Measurements from ENCODE around the gene NRTN. TPM values are rescaled to one million over a fixed set of nuclear protein-coding genes. Genes with fewer than 3 reads are reported as not detected.

Gene NRTN
- total and polyA plus RNA-seq, 2 of the 13 experiments (the other 11 are each of a cell fraction or from before 2014, with no cell fraction given): 4.1 to 5.3 TPM

DNA sequence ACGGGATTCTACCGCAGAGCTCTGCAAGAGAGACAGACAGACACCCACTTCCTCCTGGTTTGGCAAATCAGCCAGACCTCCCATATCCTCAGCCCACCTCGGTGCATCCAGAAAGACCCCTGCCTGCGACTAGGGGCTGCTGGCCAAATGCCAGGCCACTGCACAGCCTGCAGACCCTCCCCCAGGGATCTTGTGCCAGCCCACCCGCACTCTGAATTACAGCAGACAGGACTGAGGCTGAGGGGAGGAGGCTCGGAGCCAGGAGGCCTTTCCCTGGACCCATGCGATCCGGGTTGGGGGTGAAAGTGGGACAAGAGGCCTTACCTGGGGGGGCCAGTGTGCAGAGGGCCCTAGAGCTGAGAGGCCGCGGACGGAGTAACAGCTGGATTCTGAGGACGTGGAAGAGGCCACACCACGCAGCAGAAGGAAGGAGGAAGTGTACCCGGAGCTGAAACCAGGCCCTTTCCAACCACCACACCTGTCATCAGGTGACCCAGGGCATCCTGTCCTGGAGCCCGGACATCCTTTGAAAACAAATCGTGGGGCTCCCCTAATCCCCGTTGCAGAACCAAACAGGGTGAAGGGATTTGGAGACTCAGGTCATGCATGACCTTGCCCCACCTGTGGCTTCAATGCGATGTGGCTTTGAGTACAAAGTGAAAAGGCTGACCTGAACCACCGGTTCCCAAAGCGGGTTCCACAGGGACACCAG is 33.6 kb downstream of the NRTN start (continued):
- peak; percentile 20; the same call in 1 of the 2 replicates for TF ChIP-seq ZFP91 (CRISPR knock-in tag; IDR thresholded peaks at IDR 0.05; ENCODE audit: borderline replicate concordance)
- TF ChIP-seq ZNF550 (CRISPR knock-in tag; IDR thresholded peaks at IDR 0.05; ENCODE audit: borderline replicate concordance): 0 out of 2 replicates have a peak, but pooled peaks have one; percentile 36
- 0 out of 2 replicates have a peak, but pooled peaks have one; percentile 43 for TF ChIP-seq ZNF354B (CRISPR knock-in tag; IDR thresholded peaks at IDR 0.05)
- peak; percentile 50; the same call in 1 of the 2 replicates for TF ChIP-seq ZNF136 (CRISPR knock-in tag; IDR thresholded peaks at IDR 0.05; ENCODE audit: low read depth)
- peak; percentile 7; the same call in 1 of the 2 replicates for TF ChIP-seq KDM2A (CRISPR knock-in tag; IDR thresholded peaks at IDR 0.05; ENCODE audit: borderline replicate concordance, low read depth)
- no peak for TF ChIP-seq ESRRA (CRISPR knock-in tag; IDR thresholded peaks at IDR 0.05; ENCODE audit: low read depth)
- peak; percentile 70 for TF ChIP-seq PATZ1 (CRISPR knock-in tag; IDR thresholded peaks at IDR 0.05)
- no peak for TF ChIP-seq GFI1 (CRISPR knock-in tag; IDR thresholded peaks at IDR 0.05; ENCODE audit: borderline replicate concordance)
- TF ChIP-seq ZNF772 (CRISPR knock-in tag; IDR thresholded peaks at IDR 0.05): 0 out of 2 replicates have a peak, but pooled peaks have one; percentile 4
- TF ChIP-seq ARNT2 (CRISPR knock-in tag; IDR thresholded peaks at IDR 0.05; ENCODE audit: low read depth): 0 out of 2 replicates have a peak, but pooled peaks have one; percentile 37
- no peak for TF ChIP-seq ZNF180 (CRISPR knock-in tag; IDR thresholded peaks at IDR 0.05; ENCODE audit: borderline replicate concordance, low read depth)
- TF ChIP-seq PRPF4 (IDR thresholded peaks at IDR 0.05; ENCODE audit: low read depth, low read length, poor library complexity, severe bottlenecking): no peak
- TF ChIP-seq TMF1 (CRISPR knock-in tag; IDR thresholded peaks at IDR 0.05; ENCODE audit: low read depth): 0 out of 2 replicates have a peak, but pooled peaks have one; percentile 23
- TF ChIP-seq SRSF1 (optimal IDR thresholded peaks at IDR 0.05; ENCODE audit: low read depth, low read length): peak; percentile 72
- no peak for TF ChIP-seq ZNF672 (CRISPR knock-in tag; IDR thresholded peaks at IDR 0.05)
- TF ChIP-seq, protein P1, sequence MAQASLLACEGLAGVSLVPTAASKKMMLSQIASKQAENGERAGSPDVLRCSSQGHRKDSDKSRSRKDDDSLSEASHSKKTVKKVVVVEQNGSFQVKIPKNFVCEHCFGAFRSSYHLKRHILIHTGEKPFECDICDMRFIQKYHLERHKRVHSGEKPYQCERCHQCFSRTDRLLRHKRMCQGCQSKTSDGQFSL (CRISPR knock-in tag; IDR thresholded peaks at IDR 0.05): 0 out of 2 replicates have a peak, but pooled peaks have one; percentile 40
- no peak for TF ChIP-seq SMAD9 (CRISPR knock-in tag; IDR thresholded peaks at IDR 0.05)
- no peak; the same call in 1 of the 2 replicates for TF ChIP-seq MYPOP (CRISPR knock-in tag; IDR thresholded peaks at IDR 0.05)
- peak; percentile 30; the same call in 1 of the 2 replicates for TF ChIP-seq ZNF225 (CRISPR knock-in tag; IDR thresholded peaks at IDR 0.05)
- TF ChIP-seq ZNF556 (CRISPR knock-in tag; IDR thresholded peaks at IDR 0.05; ENCODE audit: borderline replicate concordance): no peak
- TF ChIP-seq ZSCAN25 (CRISPR knock-in tag; IDR thresholded peaks at IDR 0.05): 0 out of 2 replicates have a peak, but pooled peaks have one; percentile 30
